B cell (primary cell): Measurements from ENCODE around the gene ACOXL. TPM values are rescaled to one million over a fixed set of nuclear protein-coding genes. Genes with fewer than 3 reads are reported as not detected.

Experiments
- ATAC-seq: fragments of 200-7000 bp; cut with Tn5 transposase; one replicate; pipeline ENCODE4 v1.10.0; 2021; ENCODE audit warnings: low read depth, mild to moderate bottlenecking, moderate number of reproducible peaks, moderate library complexity
- CTCF ChIA-PET: fragments of 350-600 bp; sonication (Branson Sonifier 250); formaldehyde crosslinking; loops from one replicate; lab custom pipeline; 2021; ENCODE audit warnings: antibody characterized with exemption, inconsistent platforms; lab: Charles Lee
- POLR2A ChIA-PET: fragments of 350-600 bp; sonication (Branson Sonifier 250); formaldehyde crosslinking; loops from one replicate; lab custom pipeline; 2021; ENCODE audit warnings: antibody characterized with exemption; lab: Charles Lee
- DNase-seq: peaks from one replicate; pipeline ENCODE4 v3.0.0; 2013
- H2AFZ ChIP-seq: 2 replicates; pipeline ENCODE4 v1.6.1; 2012; ENCODE audit warnings: mild to moderate bottlenecking, low read depth, low read length; ENCODE audit not compliant: insufficient read depth, poor library complexity, severe bottlenecking
- H3K27ac ChIP-seq, 2 donors: 1 replicate in 1 of 2; 2 replicates in 1 of 2; pipeline ENCODE4 v1.5.1; 2012 to 2013; ENCODE audit warnings: low read length in 2 of 2, mild to moderate bottlenecking in 2 of 2, moderate library complexity in 1 of 2
- H3K27me3 ChIP-seq, 4 experiments: fragments of 200-600 bp in 1 of 4; sonication (generic) in 1 of 4; replicated peaks in 1 of 4; 1 replicate in 2 of 4; 2 replicates in 2 of 4; pipeline versions ENCODE4 v1.6.1 to v1.7.0; 2013 to 2016; ENCODE audit warnings: low read length in 3 of 4, mild to moderate bottlenecking in 2 of 4, mixed read lengths in 1 of 4, moderate library complexity in 1 of 4; ENCODE audit not compliant: insufficient read depth in 4 of 4, control insufficient read depth in 3 of 4; ENCODE audit errors: control extremely low read depth in 1 of 4
- H3K36me3 ChIP-seq, 2 experiments: replicated peaks in 1 of 2; 1 replicate in 1 of 2; 2 replicates in 1 of 2; pipeline versions ENCODE4 v1.6.1 to v1.7.1; 2013; ENCODE audit warnings: low read length in 1 of 2; ENCODE audit not compliant: insufficient read depth in 2 of 2, control insufficient read depth in 1 of 2; ENCODE audit errors: control extremely low read depth in 1 of 2, extremely low read depth in 1 of 2
- H3K4me1 ChIP-seq, 2 donors: fragments of 200-600 bp in 1 of 2; sonication (generic) in 1 of 2; 1 replicate in 1 of 2; 2 replicates in 1 of 2; pipeline versions ENCODE4 v1.5.1 to v1.6.1; 2013 to 2017; ENCODE audit warnings: low read length in 2 of 2; ENCODE audit not compliant: control insufficient read depth in 2 of 2, insufficient read depth in 2 of 2
- H3K4me2 ChIP-seq: replicated peaks from 2 replicates; pipeline ENCODE3; 2012; ENCODE audit warnings: mild to moderate bottlenecking, low read depth, low read length; ENCODE audit not compliant: poor library complexity, severe bottlenecking
- H3K4me3 ChIP-seq, 5 experiments: fragments of 200-600 bp in 1 of 5; sonication (generic) in 1 of 5; 1 replicate in 3 of 5; 2 replicates in 2 of 5; pipeline versions ENCODE4 v1.5.1 to v1.7.0; 2011 to 2016; ENCODE audit warnings: low read length in 4 of 5, mild to moderate bottlenecking in 4 of 5, low read depth in 2 of 5, control low read depth in 1 of 5, moderate library complexity in 1 of 5; ENCODE audit not compliant: insufficient read depth in 1 of 5; ENCODE audit errors: control extremely low read depth in 1 of 5, extremely low read depth in 1 of 5
- H3K79me2 ChIP-seq: fragments of 200-600 bp; sonication (generic); one replicate; pipeline ENCODE4 v1.6.0; 2016; ENCODE audit warnings: low read length; ENCODE audit not compliant: control insufficient read depth, insufficient read depth
- H3K9ac ChIP-seq: fragments of 200-600 bp; sonication (generic); 2 replicates; pipeline ENCODE4 v1.6.1; 2017; ENCODE audit warnings: mild to moderate bottlenecking, low read length, moderate library complexity
- H3K9me3 ChIP-seq, 3 donors: one replicate each; pipeline versions ENCODE4 v1.6.1 to v1.7.1; 2013; ENCODE audit warnings: low read length in 2 of 3; ENCODE audit not compliant: control insufficient read depth in 2 of 3, insufficient read depth in 1 of 3; ENCODE audit errors: control extremely low read depth in 1 of 3
- H4K20me1 ChIP-seq: 2 replicates; pipeline ENCODE4 v1.6.0; 2012; ENCODE audit warnings: mild to moderate bottlenecking, low read length; ENCODE audit not compliant: insufficient read depth, control insufficient read depth, poor library complexity, severe bottlenecking
- H3K27ac Mint-ChIP-seq: one replicate; pipeline ENCODE4 v1.8.0; 2021; ENCODE audit warnings: mixed read lengths
- H3K27me3 Mint-ChIP-seq: one replicate; pipeline ENCODE4 v1.8.0; 2021; ENCODE audit warnings: mixed read lengths
- H3K4me1 Mint-ChIP-seq: one replicate; pipeline ENCODE4 v1.8.0; 2021; ENCODE audit warnings: mixed read lengths
- H3K4me3 Mint-ChIP-seq: one replicate; pipeline ENCODE4 v1.8.0; 2021; ENCODE audit warnings: mixed read lengths
- H3K9me3 Mint-ChIP-seq: one replicate; pipeline ENCODE4 v1.8.0; 2022; ENCODE audit warnings: mixed read lengths; ENCODE audit not compliant: insufficient read depth
- CTCF ChIP-seq: fragments of 200-600 bp; IDR thresholded peaks from one replicate; pipeline ENCODE4 v1.8.0; 2022; ENCODE audit warnings: antibody characterized with exemption, mild to moderate bottlenecking
- EZH2 ChIP-seq: IDR thresholded peaks from 2 replicates; pipeline ENCODE4 v1.6.1; 2012; ENCODE audit warnings: borderline replicate concordance, low read depth, mild to moderate bottlenecking, moderate library complexity, low read length; ENCODE audit not compliant: insufficient read depth, poor library complexity, severe bottlenecking
- WGBS: methylation state at CpG from one replicate; pipeline ENCODE4 v1.1.5; 2013; ENCODE audit warnings: missing lambda C conversion rate; ENCODE audit not compliant: insufficient coverage; 5-methylcytosine and 5-hydroxymethylcytosine counted together
- intact Hi-C: fragments of 100-400 bp; cut with micrococcal nuclease; formaldehyde crosslinking; loops from one replicate; pipeline ENCODE4 v1.10.0; 2022
- polyA plus RNA-seq: library from polyadenylated mRNA; depleted of rRNA; stranded (reverse); fragments of >200 nt; gene quantifications from 2 replicates; pipeline ENCODE4 v1.2.3, GENCODE V29; 2012
- total RNA-seq, 2 donors: library from RNA; stranded (reverse); fragments of 120-200 nt in 1 of 2; gene quantifications; 1 replicate in 1 of 2; 2 replicates in 1 of 2; pipeline versions ENCODE4 v1.2.3 to v1.2.4, GENCODE V29; 2013 to 2022

The ACOXL gene
- total and polyA plus RNA-seq, 2 donors (not counting 1 experiment from before 2014, with no cell fraction given), result 0.06 TPM; not detected in 1

GRCh38 chr2:110873597-110874452 is 141.5 kb downstream of the ACOXL start:
- Histone ChIP-seq H4K20me1 (no peaks in the 10 kb centered on the region), H3K36me3 (no peaks in the 10 kb centered on the region), H3K9ac (no peak overlapping the region), H2AFZ (no peak overlapping the region), H3K79me2 (no peaks in the 10 kb centered on the region), H3K4me1 (peaks cover 0 to 17% of the 10 kb centered on the region in 2 donors), H3K27ac (no peak overlapping the region), H3K9me3 (peaks cover 0 to 3% (median 0%) of the 10 kb centered on the region in 3 donors), H3K4me3 (no peak overlapping the region), H3K27me3 (no peaks in the 10 kb centered on the region), H3K4me2 (no peak overlapping the region)
- no peak for ATAC-seq
- intact Hi-C loops, result no loop called here
- Mint-ChIP-seq H3K9me3 (no peaks in the 10 kb centered on the region), H3K4me3 (no peak overlapping the region), H3K27ac (no peak overlapping the region), H3K27me3 (peaks cover 9% of the 10 kb centered on the region), H3K4me1 (peaks cover 18% of the 10 kb centered on the region)
- TF ChIP-seq EZH2 (no peak), CTCF (no peak)
- no peak for DNase-seq
- WGBS, result 90% methylated on average over 16 of the region's 17 CpGs
- ChIA-PET CTCF (no interaction called here), POLR2A (no interaction called here)
